ENCODE data around the gene NMNAT2.

NMNAT2 gene

DNA sequence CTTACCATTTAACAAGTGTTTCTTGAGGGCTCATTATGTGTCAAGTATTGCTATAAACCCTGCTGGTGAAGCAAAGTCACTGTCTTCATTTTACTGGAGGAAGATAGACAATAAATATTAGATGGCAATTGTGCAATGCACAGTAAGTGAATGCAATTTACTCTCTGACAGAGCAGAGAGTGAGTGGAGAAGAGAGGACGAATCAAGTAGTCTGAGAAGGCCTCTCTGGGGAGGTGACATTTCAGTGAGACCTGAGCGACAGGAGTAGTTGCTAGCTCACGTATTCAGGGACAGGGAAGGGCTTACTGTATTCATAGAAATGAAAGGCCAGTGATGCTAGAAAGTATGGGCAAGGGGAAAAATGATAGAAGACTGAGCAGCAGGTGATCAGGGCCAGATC, 1.2 kb upstream of the NMNAT2 start:
- TF ChIP-seq, protein P1, sequence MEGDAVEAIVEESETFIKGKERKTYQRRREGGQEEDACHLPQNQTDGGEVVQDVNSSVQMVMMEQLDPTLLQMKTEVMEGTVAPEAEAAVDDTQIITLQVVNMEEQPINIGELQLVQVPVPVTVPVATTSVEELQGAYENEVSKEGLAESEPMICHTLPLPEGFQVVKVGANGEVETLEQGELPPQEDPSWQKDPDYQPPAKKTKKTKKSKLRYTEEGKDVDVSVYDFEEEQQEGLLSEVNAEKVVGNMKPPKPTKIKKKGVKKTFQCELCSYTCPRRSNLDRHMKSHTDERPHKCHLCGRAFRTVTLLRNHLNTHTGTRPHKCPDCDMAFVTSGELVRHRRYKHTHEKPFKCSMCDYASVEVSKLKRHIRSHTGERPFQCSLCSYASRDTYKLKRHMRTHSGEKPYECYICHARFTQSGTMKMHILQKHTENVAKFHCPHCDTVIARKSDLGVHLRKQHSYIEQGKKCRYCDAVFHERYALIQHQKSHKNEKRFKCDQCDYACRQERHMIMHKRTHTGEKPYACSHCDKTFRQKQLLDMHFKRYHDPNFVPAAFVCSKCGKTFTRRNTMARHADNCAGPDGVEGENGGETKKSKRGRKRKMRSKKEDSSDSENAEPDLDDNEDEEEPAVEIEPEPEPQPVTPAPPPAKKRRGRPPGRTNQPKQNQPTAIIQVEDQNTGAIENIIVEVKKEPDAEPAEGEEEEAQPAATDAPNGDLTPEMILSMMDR (IDR thresholded peaks at IDR 0.05; ENCODE audit: extremely low read depth, missing control alignments), result no peak
- DNase-seq (ENCODE audit: low spot score), result no peak

DNA sequence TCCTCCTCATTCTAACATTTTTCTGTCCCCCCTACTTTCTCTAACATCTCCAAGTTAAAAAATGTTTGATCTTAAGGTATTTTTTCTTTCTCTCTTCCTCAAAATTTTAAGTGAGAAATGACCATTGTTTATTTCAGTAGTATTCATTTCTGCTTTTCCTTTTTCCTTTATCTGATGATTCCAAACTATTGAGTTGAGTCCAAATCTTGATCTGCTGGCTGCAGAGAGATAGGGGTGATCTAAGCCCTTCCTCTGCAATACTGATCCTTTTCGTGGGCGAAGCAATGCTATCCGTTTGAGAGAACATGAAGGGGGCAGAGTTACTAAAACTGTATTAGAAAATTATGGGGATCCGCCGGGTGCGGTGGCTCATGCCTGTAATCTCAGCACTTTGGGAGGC, 516 bp upstream of the NMNAT2 start:
- DNase-seq (ENCODE audit: low spot score), result no peak
- TF ChIP-seq, protein P1 (IDR thresholded peaks at IDR 0.05; ENCODE audit: extremely low read depth, missing control alignments), result no peak

DNA sequence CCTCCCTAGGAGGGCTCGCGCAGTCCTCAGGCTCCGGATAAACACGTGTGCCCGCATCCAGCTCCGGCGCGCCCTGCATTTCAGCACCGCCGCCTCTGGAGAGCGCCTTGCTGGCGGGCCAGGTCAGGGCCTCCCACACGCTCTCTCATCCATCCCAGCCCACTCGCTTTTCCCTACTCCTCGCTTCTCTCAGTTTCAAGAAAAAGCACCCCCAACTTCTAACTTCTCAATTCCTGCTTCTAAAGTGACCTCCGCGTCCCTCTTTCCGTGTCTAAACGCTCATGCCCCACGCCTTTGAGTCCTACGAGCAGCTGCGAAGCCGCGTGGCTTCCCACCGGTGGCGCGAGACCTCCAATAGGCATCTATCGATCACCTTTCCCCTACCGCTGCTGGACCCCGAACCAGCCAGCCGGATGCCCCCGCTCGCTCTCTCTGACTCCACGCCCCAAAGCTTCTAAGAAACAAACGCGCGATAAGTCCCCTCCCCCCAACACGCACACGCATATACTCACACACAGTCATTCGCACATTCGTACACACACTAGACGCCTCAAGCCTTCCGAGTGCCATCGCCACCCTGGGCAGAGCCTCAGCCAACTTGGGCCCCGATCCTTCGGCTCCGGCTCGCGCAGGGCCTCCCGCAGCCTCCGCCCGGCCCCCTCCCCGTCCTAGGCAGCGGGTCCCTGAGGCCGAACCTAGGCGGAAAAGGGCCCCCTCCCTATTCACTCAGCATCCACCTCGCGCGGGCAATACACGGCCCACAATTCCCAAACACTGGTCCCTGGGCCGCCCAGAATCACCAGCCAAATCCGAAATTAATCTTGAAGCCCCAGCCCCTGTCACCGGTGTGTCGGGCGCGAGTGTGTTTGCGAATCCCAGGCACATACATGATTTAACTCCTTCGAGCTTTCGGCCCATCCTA, 1.1 kb downstream of the NMNAT2 start:
- DNase-seq (ENCODE audit: low spot score), result no peak
- TF ChIP-seq, protein P1 (IDR thresholded peaks at IDR 0.05; ENCODE audit: extremely low read depth, missing control alignments), result no peak

DNA sequence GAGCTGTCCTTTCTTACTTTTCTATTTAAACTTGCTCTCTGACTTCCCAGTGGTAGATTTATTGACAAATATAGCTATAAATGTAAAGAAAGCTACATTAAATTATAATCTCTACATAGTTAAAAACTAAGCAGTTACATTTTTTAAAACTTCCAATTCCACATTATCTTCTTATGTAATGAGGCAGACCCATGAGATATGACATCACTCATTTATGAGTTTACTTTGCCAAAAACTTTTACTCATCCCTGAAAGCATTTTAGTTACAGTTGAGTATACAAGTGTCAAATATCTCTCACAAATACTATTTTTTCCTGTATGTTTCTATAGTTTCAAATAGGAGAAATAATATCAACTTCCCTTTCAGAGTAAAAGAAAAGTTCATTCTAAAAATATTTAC, 3.8 kb downstream of the NMNAT2 start:
- DNase-seq (ENCODE audit: low spot score), result no peak
- TF ChIP-seq, protein P1 (IDR thresholded peaks at IDR 0.05; ENCODE audit: extremely low read depth, missing control alignments), result no peak

GRCh38 chr1:183411091-183411490, 7.1 kb downstream of the NMNAT2 start:
- TF ChIP-seq, protein P1 (IDR thresholded peaks at IDR 0.05; ENCODE audit: extremely low read depth, missing control alignments), result no peak
- no peak for DNase-seq (ENCODE audit: low spot score)

- TF ChIP-seq, protein P1 (IDR thresholded peaks at IDR 0.05; ENCODE audit: extremely low read depth, missing control alignments), result no peak
- no peak for DNase-seq (ENCODE audit: low spot score)
Measured at GRCh38 chr1:183407961-183408360, 10.2 kb downstream of the NMNAT2 start.

- no peak for DNase-seq (ENCODE audit: low spot score)
- TF ChIP-seq, protein P1 (IDR thresholded peaks at IDR 0.05; ENCODE audit: extremely low read depth, missing control alignments), result no peak
Measured at GRCh38 chr1:183407474-183407873, 10.7 kb downstream of the NMNAT2 start.

All from GM20000 (cell line).